GM19035 (cell line): ENCODE data around the gene XPA.
A peak's percentile ranks its signal among the peaks of the same experiment; 100 is the strongest.

Source experiments
- ATAC-seq: cut with Tn5 transposase; IDR thresholded peaks from one replicate; pipeline ENCODE4 v1.9.1; 2021; ENCODE audit not compliant: unreplicated experiment

Gene XPA

DNA sequence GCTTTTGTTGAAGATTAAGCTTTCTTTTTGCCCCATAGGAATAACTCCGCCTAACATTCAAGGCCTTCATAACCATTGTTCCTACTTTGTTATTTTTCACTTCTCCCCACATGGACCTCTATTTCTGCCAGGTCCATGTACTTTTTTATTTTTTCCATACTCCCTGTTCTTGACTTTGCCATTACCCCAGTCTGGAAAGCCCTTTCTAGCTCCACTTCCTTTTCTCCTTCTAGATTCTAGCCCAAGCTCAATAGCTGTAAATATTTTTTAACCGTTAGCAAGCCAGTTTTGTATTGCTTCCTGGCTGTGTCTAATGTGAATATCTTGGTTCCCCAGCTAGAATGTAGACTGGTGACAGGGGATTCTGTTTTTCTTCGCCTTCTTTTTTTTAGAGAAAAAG lies 37.4 kb downstream of the XPA start:
- no peak for ATAC-seq

DNA sequence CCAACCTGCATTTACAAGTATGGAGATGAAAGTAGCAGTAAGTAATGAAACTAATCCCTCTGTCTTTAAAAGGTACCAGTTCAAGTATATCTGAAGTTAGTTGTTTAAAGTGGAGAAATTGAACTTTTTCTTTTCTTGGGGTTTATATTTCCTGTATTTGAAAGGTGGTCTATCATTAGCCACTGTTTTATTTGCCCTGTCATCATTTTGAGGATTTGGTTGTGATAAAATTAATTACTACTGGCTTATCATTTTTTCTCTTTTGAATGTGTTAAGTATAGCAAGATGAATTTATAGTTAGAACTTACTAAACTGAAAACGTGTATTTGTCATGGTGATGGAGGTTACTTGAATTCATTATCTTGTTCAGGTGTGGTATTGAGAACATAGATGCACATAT lies 38.4 kb downstream of the XPA start:
- ATAC-seq = no peak

DNA sequence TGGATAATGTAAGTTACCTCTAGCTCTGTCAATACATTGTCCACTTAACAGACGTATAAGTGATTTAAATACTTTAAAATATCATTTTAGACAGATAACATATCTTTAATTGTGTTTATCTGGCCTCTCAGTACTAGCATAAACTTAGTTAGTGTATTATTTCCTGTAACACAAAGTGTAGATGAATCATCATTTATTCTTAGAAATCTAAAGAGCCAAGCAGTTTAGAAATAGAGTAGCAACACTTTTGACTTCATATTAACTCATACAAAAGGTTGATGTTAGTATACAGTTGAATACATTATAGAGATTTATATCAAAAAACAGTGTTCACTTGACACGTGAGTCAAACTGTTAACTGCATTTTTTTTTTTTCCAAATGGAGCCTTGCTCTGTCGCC lies 45.5 kb downstream of the XPA start:
- ATAC-seq = no peak

DNA sequence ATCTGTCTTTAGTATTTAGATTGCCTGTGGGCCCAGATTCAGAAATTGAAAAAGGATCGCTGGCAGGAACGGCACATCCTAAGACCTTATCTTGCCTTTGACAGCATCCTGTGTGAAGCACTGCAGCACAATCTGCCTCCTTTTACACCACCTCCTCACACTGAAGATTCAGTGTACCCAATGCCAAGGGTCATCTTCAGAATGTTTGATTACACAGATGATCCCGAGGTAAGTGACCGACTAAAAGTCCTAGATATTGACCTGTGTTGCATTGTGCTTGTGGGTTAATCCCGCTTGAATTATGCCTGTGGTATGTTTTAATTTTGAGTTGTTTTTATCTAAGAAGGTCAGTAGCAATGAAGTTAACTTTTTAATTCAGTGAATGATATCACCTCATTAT lies 49.1 kb downstream of the XPA start:
- ATAC-seq = no peak

DNA sequence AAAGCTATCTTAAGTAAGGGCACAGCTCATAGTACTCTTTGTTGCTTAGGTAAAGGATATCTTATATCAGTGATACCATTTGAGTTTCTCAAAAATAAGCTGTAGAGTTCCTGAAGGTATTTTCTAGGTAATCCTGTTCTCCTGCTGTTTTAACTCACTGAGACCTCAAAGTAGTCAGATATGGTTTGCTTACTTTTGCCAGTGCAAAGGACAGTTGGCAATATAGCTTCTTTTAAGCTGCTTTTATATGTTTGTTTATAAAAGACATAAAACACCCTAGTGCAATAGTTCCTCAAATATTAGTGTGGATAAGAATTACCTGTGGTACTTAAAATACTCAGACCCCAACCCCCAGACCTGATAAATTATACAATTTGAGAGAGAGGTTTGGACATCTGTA lies 51.4 kb downstream of the XPA start:
- ATAC-seq = no peak

DNA sequence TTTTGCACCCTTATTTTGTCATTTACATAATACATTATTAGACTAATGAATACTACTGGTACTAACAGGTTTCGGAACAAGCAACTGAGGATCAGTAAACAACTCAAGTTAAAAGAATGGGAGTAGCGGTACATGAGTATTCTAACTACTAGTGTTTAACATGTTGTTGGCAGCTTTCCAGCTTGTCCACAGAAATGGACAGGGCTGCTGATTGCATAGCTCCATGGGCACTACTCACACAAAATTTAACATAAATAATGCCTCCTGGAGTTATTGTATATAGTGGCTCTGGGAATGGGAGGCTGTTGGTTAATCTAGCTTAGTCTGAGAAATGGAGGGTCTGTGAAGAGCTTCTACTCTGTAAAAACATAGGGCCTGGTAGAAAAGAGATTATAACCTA lies 56.8 kb downstream of the XPA start:
- no peak for ATAC-seq

DNA sequence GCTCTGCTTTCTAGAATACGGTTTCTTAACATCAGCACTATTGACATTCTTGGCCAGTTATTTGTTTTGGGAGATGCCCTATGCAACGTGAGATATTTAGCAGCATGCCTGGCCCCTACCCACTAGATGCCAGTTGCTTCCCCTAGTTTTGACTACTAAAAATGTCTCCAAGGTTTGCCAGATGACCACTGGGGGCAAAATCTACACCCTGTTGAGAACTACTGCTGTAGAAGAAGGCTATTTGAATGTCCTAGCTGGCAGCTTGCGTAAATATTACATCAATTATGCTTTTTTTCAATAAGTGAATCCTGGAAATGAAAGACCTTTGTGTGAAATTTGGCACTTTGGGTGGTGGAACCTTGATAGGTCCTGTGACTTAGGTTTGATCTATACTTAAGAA lies 58.5 kb downstream of the XPA start:
- no peak for ATAC-seq

DNA sequence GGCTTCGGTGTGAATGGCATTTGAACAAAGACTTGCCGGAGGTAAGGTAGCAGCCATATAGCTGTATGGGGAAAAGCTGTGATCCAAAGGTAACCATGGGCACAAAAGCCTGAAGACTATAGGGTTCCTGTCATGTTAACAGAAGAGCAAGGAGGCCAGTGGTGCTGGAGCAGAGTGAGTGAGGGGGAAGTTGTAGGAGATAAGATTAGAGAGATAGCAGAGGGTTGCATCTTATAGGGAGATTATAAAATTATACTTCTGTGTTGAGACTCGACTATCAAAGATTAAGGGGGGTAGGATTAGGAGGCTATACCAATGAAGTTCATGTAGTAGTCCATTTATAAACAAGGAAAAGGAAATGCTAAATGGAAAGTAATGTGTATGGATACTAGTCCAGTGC lies 60.2 kb downstream of the XPA start:
- ATAC-seq = no peak

DNA sequence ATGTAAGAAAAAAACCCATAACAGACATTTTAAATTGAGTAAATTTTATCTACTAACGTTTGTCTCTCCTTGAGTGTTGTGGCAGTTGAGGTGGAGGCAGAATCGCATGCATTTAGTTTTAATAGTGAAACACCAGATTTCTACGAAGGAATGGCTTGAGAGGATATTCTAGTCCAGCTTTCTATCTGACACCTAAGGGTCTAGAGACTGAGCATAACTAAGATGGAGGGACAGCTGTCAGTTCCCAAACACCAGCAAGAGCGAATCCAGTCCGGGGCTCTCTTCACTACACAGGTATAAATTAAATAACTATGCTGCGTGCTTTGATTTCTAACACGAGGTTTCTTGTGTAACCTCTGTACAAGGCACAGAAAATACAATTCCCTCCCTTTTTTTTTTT lies 62.1 kb downstream of the XPA start:
- no peak for ATAC-seq

DNA sequence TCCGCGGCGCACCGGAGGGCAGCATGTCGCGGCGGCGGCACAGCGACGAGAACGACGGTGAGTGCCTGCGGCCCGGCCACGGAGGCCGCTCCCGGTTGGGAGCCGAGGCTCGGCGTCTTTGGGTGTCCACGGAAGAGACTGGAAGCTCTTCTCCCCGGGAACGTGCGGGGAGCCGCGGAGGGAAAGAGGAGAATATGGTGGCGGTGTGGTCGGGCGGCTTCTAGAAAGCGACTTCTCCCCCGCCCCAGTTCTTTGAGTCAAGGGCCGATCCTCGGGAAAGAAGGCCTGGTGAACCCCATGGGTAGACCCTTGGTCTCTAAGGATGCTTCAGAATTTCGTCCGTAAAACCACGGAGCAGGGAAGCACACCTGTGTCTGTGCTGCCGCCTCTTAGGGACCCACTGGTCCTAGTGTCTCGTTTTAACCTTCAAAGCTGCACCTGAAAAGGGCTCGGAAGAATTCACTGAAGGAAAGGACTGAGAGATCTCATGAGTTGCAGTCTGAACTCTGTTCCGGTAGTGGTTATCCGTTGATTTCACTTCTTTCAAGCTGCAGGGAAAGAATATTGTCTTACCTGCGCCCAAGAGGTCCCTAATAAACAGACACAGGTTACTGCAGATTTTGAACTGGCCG lies 63.2 kb downstream of the XPA start:
- ATAC-seq = peak; percentile 5

DNA sequence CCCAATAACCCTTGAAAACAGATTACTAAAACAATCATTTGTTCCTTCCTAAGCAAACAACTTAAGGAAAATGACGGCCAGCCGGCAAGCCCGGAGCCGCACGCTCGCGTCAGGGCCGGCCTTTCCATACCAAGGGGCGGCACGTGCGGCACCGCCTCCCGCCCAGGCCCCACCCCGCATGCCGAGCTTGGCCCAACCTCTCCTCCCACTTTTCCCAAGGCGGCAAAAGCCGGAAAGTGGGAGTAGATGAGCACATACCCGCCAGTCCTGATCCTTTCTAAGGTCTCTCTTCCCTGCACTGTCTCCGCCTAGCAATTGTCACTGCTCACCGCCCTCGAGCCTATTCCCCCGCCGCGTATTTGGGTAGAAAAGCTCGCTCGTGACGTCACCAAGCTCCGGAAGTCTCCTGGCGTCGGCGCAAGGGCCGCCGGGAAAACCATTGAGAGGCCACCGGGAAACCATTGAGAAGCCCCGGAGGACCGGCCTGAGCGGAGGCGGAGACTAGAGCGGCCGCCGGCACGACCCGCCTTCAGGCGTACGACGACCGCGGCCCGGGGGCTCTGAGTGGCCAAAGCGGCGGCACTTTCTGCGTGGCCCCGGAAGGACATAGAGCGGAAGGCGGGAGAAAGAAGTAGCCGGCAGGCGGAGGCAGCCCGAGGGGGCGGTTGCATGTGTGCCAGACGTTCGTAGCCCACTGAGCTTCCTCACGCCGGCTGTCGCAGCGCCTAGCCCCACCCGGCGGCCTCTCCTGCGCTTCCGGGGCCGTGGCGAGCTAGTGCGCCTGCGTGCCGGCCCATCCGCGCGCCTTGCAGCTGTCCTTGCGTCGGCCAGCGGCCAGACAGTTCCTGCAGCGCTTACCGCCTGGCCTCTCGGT lies 63.9 kb downstream of the XPA start, which contains the start of the genes NCBP1 and TSTD2:
NCBP1 (plus strand) TSS at position 837 of the 874 bp plus-strand sequence. CDS start 61 bp downstream, outside the sequence.
TSTD2 (minus strand) TSS at position 384 of the 874 bp plus-strand sequence. CDS start 5,806 bp downstream, outside the sequence.
- peak; percentile 82 for ATAC-seq

DNA sequence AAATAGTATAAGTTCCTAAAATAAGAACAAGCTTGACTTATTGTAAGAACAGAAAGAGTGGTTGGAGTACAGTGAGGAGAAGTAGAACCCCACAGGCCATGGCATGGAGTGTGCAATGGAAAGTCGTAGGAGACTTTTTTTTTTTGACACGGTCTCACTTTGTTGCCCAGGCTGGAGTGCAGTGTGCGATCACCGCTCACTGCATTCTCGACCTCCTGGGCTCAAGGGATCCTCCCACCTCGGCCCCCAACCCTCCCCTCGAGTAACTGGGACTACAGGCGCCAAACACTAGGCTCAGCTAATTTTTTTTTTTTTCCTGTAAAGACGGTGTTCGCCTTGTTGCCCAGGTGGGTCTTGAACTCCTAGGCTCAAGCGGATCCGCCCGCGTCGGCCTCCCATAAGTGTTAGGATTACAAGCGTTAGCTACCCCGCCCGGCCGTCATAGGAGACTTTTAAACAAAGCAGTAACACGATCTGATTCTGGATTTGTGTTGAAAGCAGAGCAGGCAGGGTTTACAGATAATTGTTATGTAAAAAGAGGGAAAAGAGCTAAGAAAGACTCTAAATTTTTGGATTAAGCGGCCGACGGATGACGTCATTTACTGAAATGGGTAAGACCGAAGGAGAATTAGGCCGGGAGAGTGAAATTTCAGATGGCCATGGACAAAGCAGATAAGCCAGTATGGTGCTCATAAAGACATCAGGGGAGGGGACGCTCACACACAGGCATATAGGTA lies 64.7 kb downstream of the XPA start:
- peak; percentile 10 for ATAC-seq

DNA sequence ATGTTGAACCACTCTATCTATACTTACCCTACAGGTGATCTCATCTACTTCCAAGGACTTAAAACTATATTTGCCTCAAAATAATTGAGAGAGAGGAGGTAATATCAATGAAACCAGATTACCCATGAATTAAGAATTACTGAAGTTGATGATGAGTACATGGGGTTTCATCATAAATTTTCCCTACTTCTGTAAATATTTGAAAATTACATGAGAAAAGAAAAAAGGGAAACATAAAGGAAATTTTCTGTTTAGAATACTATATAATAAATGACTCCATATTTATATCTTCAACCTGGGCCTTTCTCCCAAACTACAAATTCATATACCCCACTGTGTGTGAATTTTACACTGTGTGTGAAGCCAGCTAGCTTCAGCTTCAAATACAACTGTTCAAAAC lies 66.5 kb downstream of the XPA start:
- no peak for ATAC-seq

DNA sequence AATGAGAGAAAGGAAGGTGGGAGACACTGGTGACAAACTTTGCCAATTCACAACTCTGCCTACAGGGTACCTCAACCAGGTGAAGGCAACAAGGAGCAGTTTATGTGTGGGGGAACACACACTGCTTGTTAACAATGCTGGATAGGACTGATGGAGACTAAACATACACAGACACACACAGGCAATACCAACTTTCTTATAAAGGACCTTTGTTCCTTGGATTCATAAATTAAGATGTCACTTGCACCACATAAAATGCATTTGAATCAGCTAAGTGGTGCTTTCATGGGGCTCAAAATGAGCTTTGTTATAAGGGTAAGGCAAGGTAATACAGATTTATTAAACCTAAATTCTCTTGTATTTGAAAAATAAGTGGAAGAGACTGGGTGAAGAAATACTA lies 68.0 kb downstream of the XPA start:
- ATAC-seq = no peak

DNA sequence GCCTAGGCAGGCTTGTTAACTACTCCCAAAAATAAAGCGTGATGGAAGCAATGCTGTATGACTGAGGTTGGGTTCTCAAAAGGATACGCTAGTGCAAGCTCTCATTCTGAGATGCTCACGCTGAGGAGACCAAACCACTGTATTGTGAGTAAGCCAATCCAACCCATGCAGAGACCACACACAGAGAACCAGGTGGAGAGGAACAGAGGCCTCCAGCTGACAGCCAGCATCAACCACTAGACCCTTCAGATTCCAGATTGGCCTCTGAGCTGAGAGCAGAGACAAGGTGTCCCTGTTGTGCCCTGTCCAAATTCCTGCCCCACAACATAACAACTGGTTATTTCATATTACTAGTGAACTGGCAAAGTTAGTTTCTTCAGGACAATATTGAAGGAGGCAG lies 68.5 kb downstream of the XPA start:
- no peak for ATAC-seq

DNA sequence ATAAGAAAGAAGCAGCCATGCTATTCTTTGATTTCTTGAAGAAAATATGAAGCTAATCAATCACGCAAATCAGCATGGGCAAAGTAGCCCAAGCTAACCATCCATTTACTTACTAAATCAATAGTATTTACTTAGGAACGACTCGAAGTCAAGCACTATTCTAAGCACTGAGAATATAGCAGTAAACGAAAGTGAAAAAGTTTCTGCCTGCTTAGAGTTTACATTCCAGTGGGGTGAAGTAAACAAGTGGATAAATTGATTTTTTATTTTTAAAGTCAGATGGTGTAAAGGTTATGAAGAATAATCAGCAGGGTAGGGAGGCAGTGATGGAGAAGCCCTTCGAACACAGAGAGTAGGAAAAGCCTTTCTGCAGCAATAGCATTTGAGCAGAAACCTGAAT lies 69.5 kb downstream of the XPA start:
- ATAC-seq = no peak

DNA sequence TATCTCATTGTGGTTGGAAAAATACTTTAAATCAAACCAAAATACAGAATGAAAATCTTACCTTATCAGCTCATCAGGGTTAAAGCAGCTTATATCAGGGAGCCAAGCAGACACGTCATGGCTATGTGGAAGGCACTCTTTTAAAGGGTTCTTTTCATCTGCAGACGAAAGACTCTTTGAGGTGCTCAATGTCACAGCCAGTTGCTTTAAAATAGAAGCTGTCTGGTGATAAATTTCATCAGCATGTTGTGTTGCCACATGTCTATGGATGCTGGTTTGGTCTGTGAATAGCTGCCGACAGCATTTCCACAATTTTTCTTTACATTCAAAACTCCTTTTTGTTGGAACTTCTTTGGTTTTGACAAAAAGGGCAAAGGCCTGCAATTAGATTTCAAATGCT lies 71.5 kb downstream of the XPA start:
- no peak for ATAC-seq
